H9 (cell line): Measurements from ENCODE around the gene RFWD3. TPM values are rescaled to one million over a fixed set of nuclear protein-coding genes. Genes with fewer than 3 reads are reported as not detected.
A peak's percentile ranks its signal among the peaks of the same experiment; 100 is the strongest.

Source experiments
- DNase-seq: peaks from one replicate; pipeline ENCODE4 v3.0.0-alpha.2; 2017
- H2AFZ ChIP-seq: one replicate; pipeline ENCODE4 v1.6.1; 2013; ENCODE audit warnings: mild to moderate bottlenecking, low read length, control low read depth, moderate library complexity
- H2AK5ac ChIP-seq: 2 replicates; pipeline ENCODE4 v1.6.1; 2013; ENCODE audit warnings: low read length, control low read depth, mixed read lengths; ENCODE audit not compliant: insufficient read length
- H2BK120ac ChIP-seq: one replicate; pipeline ENCODE4 v1.6.1; 2013; ENCODE audit warnings: low read depth, mild to moderate bottlenecking, low read length, control low read depth, inconsistent platforms; ENCODE audit not compliant: poor library complexity, severe bottlenecking
- H2BK12ac ChIP-seq: 2 replicates; pipeline ENCODE4 v1.6.1; 2013; ENCODE audit warnings: low read length, control low read depth, mixed read lengths, low read depth; ENCODE audit not compliant: insufficient read length
- H2BK15ac ChIP-seq: 2 replicates; pipeline ENCODE4 v1.6.1; 2013; ENCODE audit warnings: low read depth, low read length, control low read depth
- H2BK20ac ChIP-seq: one replicate; pipeline ENCODE4 v1.6.1; 2013; ENCODE audit warnings: low read depth, mild to moderate bottlenecking, low read length, control low read depth, inconsistent platforms; ENCODE audit not compliant: poor library complexity, severe bottlenecking
- H2BK5ac ChIP-seq: 2 replicates; pipeline ENCODE4 v1.6.1; 2013; ENCODE audit warnings: low read length, control low read depth, mixed read lengths; ENCODE audit not compliant: insufficient read length
- H3K14ac ChIP-seq: 2 replicates; pipeline ENCODE4 v1.6.1; 2013; ENCODE audit warnings: low read length, control low read depth; ENCODE audit not compliant: insufficient read depth
- H3K18ac ChIP-seq: 2 replicates; pipeline ENCODE4 v1.6.1; 2013; ENCODE audit warnings: low read depth, mild to moderate bottlenecking, mixed read lengths, low read length, control low read depth; ENCODE audit not compliant: insufficient read length
- H3K23ac ChIP-seq: 2 replicates; pipeline ENCODE4 v1.6.1; 2013; ENCODE audit warnings: low read length, control low read depth, mixed read lengths, low read depth; ENCODE audit not compliant: insufficient read length
- H3K23me2 ChIP-seq: 2 replicates; pipeline ENCODE4 v1.6.1; 2013; ENCODE audit warnings: low read depth, mild to moderate bottlenecking, mixed read lengths, low read length, control low read depth; ENCODE audit not compliant: insufficient read length, poor library complexity, severe bottlenecking
- H3K27ac ChIP-seq: 2 replicates; pipeline ENCODE4 v1.5.1; 2013; ENCODE audit warnings: low read length, control low read depth, mixed read lengths, low read depth; ENCODE audit not compliant: insufficient read length
- H3K27me3 ChIP-seq: 2 replicates; pipeline ENCODE4 v1.6.1; 2013; ENCODE audit warnings: low read length, control low read depth, inconsistent platforms; ENCODE audit not compliant: insufficient read depth
- H3K4ac ChIP-seq: 2 replicates; pipeline ENCODE4 v1.6.1; 2013; ENCODE audit warnings: low read depth, mild to moderate bottlenecking, control low read depth, inconsistent platforms, low read length, moderate library complexity
- H3K4me1 ChIP-seq: 2 replicates; pipeline ENCODE4 v1.6.1; 2013; ENCODE audit warnings: low read length, control low read depth, inconsistent platforms; ENCODE audit not compliant: insufficient read depth
- H3K4me2 ChIP-seq: 2 replicates; pipeline ENCODE4 v1.6.1; 2013; ENCODE audit warnings: low read length, control low read depth, mixed read lengths; ENCODE audit not compliant: insufficient read length, insufficient read depth
- H3K56ac ChIP-seq: 2 replicates; pipeline ENCODE4 v1.6.1; 2013; ENCODE audit warnings: low read depth, mild to moderate bottlenecking, mixed read lengths, low read length, control low read depth; ENCODE audit not compliant: insufficient read length
- H3K79me1 ChIP-seq: 2 replicates; pipeline ENCODE4 v1.6.1; 2013; ENCODE audit warnings: low read depth, mild to moderate bottlenecking, moderate library complexity, low read length, control low read depth, inconsistent platforms; ENCODE audit not compliant: insufficient read depth, poor library complexity, severe bottlenecking
- H3K79me2 ChIP-seq: 2 replicates; pipeline ENCODE4 v1.6.1; 2013; ENCODE audit warnings: low read length, control low read depth, inconsistent platforms; ENCODE audit not compliant: insufficient read depth
- H3K9ac ChIP-seq: 2 replicates; pipeline ENCODE4 v1.6.1; 2013; ENCODE audit warnings: low read length, control low read depth, mixed read lengths; ENCODE audit not compliant: insufficient read length; ENCODE audit errors: extremely low read depth
- H3K9me3 ChIP-seq: one replicate; pipeline ENCODE4 v1.6.1; 2013; ENCODE audit warnings: low read depth, low read length, inconsistent platforms; ENCODE audit not compliant: control insufficient read depth
- H3T11ph ChIP-seq: one replicate; pipeline ENCODE4 v1.6.1; 2013; ENCODE audit warnings: mild to moderate bottlenecking, low read length, control low read depth, inconsistent platforms
- H4K20me1 ChIP-seq: one replicate; pipeline ENCODE4 v1.6.1; 2013; ENCODE audit not compliant: control insufficient read depth, insufficient read length, insufficient read depth
- H4K5ac ChIP-seq: 2 replicates; pipeline ENCODE4 v1.6.1; 2013; ENCODE audit warnings: low read depth, mild to moderate bottlenecking, mixed read lengths, low read length, control low read depth; ENCODE audit not compliant: insufficient read length
- H4K8ac ChIP-seq: replicated peaks from 2 replicates; pipeline ENCODE4 v1.6.1; 2013; ENCODE audit warnings: low read length, control low read depth, mixed read lengths, low read depth; ENCODE audit not compliant: insufficient read length
- H4K91ac ChIP-seq: 2 replicates; pipeline ENCODE4 v1.6.1; 2013; ENCODE audit warnings: low read depth, mild to moderate bottlenecking, moderate library complexity, mixed read lengths, low read length, control low read depth; ENCODE audit not compliant: insufficient read length
- H3K27ac Mint-ChIP-seq, 3 experiments: 2 replicates in 2 of 3; 3 replicates in 1 of 3; pipeline ENCODE4 v1.8.0; 2020 to 2021; ENCODE audit warnings: mixed read lengths in 3 of 3, mild to moderate bottlenecking in 1 of 3, moderate library complexity in 1 of 3
- H3K27me3 Mint-ChIP-seq: 2 replicates; pipeline ENCODE4 v1.8.0; 2021; ENCODE audit warnings: low read depth, mild to moderate bottlenecking, moderate library complexity, mixed read lengths
- H3K36me3 Mint-ChIP-seq, 3 experiments: 2 replicates in 2 of 3; 3 replicates in 1 of 3; pipeline ENCODE4 v1.8.0; 2020 to 2021; ENCODE audit warnings: low read depth in 3 of 3, mixed read lengths in 3 of 3; ENCODE audit not compliant: insufficient read depth in 1 of 3
- H3K4me1 Mint-ChIP-seq, 2 experiments: 2 replicates each; pipeline ENCODE4 v1.8.0; 2020; ENCODE audit warnings: mixed read lengths in 2 of 2
- H3K4me3 Mint-ChIP-seq, 2 experiments: 2 replicates in 1 of 2; 3 replicates in 1 of 2; pipeline ENCODE4 v1.8.0; 2020 to 2021; ENCODE audit warnings: mild to moderate bottlenecking in 2 of 2, mixed read lengths in 2 of 2, moderate library complexity in 1 of 2
- H3K9me3 Mint-ChIP-seq, 2 experiments: 2 replicates in 1 of 2; 3 replicates in 1 of 2; pipeline ENCODE4 v1.8.0; 2020; ENCODE audit warnings: mild to moderate bottlenecking in 2 of 2, mixed read lengths in 2 of 2, moderate library complexity in 1 of 2
- CTCF ChIP-seq: fragments of 200-600 bp; sonication (generic); conservative IDR thresholded peaks from 3 replicates; pipeline ENCODE4 v1.8.0; 2021; ENCODE audit warnings: antibody characterized with exemption, mild to moderate bottlenecking
- WGBS: extraction: QIAGEN DNeasy Blood & Tissue Kit; methylation state at CpG from one replicate; pipeline ENCODE4 v1.1.7; 2013; ENCODE audit warnings: missing lambda C conversion rate, low lambda C conversion rate, mixed read lengths; ENCODE audit not compliant: insufficient read length; ENCODE audit errors: extremely low coverage; 5-methylcytosine and 5-hydroxymethylcytosine counted together
- total RNA-seq: library from RNA; stranded (reverse); gene quantifications from 2 replicates; pipeline ENCODE4 v1.2.1, GENCODE V29; 2021

The RFWD3 gene
- total RNA-seq, 1 experiment from 2014 or later = 114 TPM

DNA sequence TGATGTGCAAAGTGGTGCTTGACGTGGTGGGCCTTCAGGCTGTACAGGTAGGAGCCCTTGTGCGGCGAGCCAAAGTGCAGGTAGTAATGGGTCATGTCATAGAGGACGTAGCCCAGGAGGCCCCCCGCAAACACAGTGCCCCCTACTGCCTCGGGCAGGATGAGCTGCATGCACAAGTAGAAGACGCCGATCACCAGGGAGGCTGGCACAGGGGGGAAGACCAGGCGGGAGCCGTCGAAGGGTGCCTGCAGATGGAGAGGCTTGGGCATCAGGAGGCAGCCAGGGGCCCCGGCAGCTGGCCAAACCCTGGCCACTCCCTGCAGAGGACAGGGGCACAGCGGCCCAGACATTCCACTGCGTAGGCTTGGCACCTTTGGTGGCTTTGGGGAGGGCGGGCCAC, 49.7 kb upstream of the RFWD3 start:
- Histone ChIP-seq H3K4ac (no peak overlapping the region), H2AFZ (no peak overlapping the region), H3K23ac (no peak overlapping the region), H3K56ac (no peak overlapping the region), H3K27me3 (no peaks in the 10 kb centered on the region), H4K5ac (no peak overlapping the region), H3K9ac (no peak overlapping the region), H2BK15ac (no peak overlapping the region), H2AK5ac (no peak overlapping the region), H2BK120ac (no peak overlapping the region), H3K4me1 (no peaks in the 10 kb centered on the region), H2BK5ac (no peak overlapping the region), H3K14ac (no peak overlapping the region), H3K4me2 (no peak overlapping the region), H3K23me2 (no peaks in the 10 kb centered on the region), H3K79me1 (no peaks in the 10 kb centered on the region), H3K27ac (no peak overlapping the region), H4K8ac (no peak overlapping the region), H3T11ph (no peak overlapping the region), H4K20me1 (no peaks in the 10 kb centered on the region), H4K91ac (no peak overlapping the region), H2BK20ac (no peak overlapping the region), H3K9me3 (no peaks in the 10 kb centered on the region), H3K79me2 (no peaks in the 10 kb centered on the region), H3K18ac (no peak overlapping the region), H2BK12ac (no peak overlapping the region)
- TF ChIP-seq CTCF = peak; percentile 48
- H3K27me3 Mint-ChIP-seq = no peaks in the 10 kb centered on the region; the same call in none of the 2 replicates
- no peaks in the 10 kb centered on the region; a peak in 1 of 5 replicates for H3K9me3 Mint-ChIP-seq
- peaks cover 0 to 5% (median 0%) of the 10 kb centered on the region in 3 experiments; a peak in 2 of 7 replicates for H3K36me3 Mint-ChIP-seq
- no peak overlapping the region for H3K27ac Mint-ChIP-seq
- no CpG with 5 or more reads among the region's 15 CpGs for WGBS
- peaks cover 0 to 5% of the 10 kb centered on the region in 2 experiments; a peak in 1 of 4 replicates for H3K4me1 Mint-ChIP-seq
- no peak overlapping the region for H3K4me3 Mint-ChIP-seq
- no peak for DNase-seq
